NCI-H146 treated with DMSO at 0.1 percent for 48 hours (cell line): ENCODE measurements around the gene RNF112.
A peak's percentile ranks its signal among the peaks of the same experiment; 100 is the strongest.

ENCODE experiments used
- DNase-seq: peaks from one replicate; lab custom pipeline; 2025; ENCODE audit not compliant: unreplicated experiment; lab: John Stamatoyannopoulos, UW

The RNF112 gene

GRCh38 chr17:19372866-19373504 is 38.0 kb upstream of the RNF112 start:
- no peak for DNase-seq

- DNase-seq, result no peak
Measured at GRCh38 chr17:19374136-19374535, 36.9 kb upstream of the RNF112 start.

- DNase-seq, result no peak
Measured at GRCh38 chr17:19375732-19376131, 35.3 kb upstream of the RNF112 start.

GRCh38 chr17:19376811-19377210 is 34.2 kb upstream of the RNF112 start:
- DNase-seq, result peak; percentile 29

GRCh38 chr17:19377602-19378415 is 33.2 kb upstream of the RNF112 start:
- peak; percentile 99 for DNase-seq

GRCh38 chr17:19378416-19379360 is 32.3 kb upstream of the RNF112 start, which contains the start of gene MAPK7:
Gene MAPK7, plus strand, starts transcription at chr17:19378498. Its CDS starts 403 bp downstream, at chr17:19378901.
- DNase-seq, result no peak

GRCh38 chr17:19379361-19380065 is 31.5 kb upstream of the RNF112 start:
- no peak for DNase-seq

GRCh38 chr17:19380481-19381301 is 30.3 kb upstream of the RNF112 start:
- no peak for DNase-seq

- DNase-seq, result no peak
Measured at GRCh38 chr17:19381361-19381740, 29.7 kb upstream of the RNF112 start.

- no peak for DNase-seq
Measured at GRCh38 chr17:19381741-19382444, 29.1 kb upstream of the RNF112 start.

GRCh38 chr17:19382531-19383444 is 28.2 kb upstream of the RNF112 start:
- no peak for DNase-seq

- no peak for DNase-seq
Measured at GRCh38 chr17:19383681-19384470, 27.2 kb upstream of the RNF112 start.

GRCh38 chr17:19384723-19385391 is 26.2 kb upstream of the RNF112 start:
- DNase-seq, result no peak

- DNase-seq, result no peak
Measured at GRCh38 chr17:19385521-19385983, 25.5 kb upstream of the RNF112 start.

- no peak for DNase-seq
Measured at GRCh38 chr17:19386051-19386929, 24.7 kb upstream of the RNF112 start.
